Limb (tissue), 2 donors: Measurements from ENCODE around the gene TOP3B.

Experiments
- DNase-seq, 2 donors: peaks; one replicate each; pipeline ENCODE4 v3.0.0-alpha.2; 2016; ENCODE audit errors: extremely low spot score in 2 of 2

The TOP3B gene, protein sequence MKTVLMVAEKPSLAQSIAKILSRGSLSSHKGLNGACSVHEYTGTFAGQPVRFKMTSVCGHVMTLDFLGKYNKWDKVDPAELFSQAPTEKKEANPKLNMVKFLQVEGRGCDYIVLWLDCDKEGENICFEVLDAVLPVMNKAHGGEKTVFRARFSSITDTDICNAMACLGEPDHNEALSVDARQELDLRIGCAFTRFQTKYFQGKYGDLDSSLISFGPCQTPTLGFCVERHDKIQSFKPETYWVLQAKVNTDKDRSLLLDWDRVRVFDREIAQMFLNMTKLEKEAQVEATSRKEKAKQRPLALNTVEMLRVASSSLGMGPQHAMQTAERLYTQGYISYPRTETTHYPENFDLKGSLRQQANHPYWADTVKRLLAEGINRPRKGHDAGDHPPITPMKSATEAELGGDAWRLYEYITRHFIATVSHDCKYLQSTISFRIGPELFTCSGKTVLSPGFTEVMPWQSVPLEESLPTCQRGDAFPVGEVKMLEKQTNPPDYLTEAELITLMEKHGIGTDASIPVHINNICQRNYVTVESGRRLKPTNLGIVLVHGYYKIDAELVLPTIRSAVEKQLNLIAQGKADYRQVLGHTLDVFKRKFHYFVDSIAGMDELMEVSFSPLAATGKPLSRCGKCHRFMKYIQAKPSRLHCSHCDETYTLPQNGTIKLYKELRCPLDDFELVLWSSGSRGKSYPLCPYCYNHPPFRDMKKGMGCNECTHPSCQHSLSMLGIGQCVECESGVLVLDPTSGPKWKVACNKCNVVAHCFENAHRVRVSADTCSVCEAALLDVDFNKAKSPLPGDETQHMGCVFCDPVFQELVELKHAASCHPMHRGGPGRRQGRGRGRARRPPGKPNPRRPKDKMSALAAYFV

GRCh38 chr22:21982338-21982965, at the start of gene TOP3B:
Gene TOP3B, minus strand, starts transcription at chr22:21982787. Its CDS starts 7,078 bp downstream, at chr22:21975709.
- DNase-seq = peak; percentile 69 to 91

DNA sequence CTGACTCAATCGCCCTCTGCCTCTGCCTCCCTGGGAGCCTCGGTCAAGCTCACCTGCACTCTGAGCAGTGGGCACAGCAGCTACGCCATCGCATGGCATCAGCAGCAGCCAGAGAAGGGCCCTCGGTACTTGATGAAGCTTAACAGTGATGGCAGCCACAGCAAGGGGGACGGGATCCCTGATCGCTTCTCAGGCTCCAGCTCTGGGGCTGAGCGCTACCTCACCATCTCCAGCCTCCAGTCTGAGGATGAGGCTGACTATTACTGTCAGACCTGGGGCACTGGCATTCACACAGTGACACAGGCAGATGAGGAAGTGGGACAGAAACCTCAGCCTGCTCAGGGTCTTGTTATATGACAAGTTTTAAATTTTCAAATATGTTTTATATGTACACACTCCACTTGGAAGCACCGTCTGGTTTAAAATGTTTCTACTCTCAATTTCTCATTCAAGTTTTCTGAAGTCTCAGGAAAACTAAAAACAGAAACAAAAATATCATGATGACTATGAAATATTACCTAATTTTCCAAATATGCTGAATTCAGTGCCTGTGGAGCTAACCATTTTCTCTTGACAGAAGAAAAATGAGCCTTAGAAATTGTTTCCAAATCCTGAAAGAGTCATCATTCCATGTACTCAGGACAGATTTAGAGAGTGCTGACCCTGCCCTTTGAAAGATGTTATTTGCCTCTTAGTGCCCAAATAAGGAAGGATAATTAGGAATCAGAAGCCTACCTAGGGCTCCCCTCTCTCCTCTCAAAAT, 48.8 kb upstream of the TOP3B start:
- no peak for DNase-seq

DNA sequence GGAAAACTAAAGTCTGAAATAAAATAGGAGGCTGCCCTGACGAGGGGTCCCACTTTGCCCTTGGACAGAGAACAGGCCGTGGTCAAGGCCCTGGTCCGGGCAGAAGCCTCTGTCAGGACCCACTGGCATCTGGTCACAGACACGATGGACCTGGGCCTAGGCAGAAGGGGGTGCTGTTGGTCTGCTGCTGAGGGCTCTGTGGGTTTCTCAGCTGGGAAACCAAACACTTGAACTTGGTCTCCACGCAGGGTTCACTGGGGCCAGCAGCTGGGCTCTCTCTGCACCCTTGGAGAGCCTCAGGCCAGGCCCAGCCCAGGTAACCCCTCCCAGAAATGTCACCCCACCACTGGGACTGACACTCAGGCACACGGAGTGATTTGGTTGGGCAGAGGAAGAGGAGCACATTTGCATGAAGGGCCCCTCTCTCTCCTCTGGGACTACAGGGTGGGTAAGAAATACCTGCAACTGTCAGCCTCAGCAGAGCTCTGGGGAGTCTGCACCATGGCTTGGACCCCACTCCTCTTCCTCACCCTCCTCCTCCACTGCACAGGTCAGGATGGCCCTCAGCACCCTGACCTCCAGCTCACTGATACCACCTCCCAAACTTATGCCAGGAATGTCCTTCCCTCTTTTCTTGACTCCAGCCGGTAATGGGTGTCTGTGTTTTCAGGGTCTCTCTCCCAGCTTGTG, 48.1 kb upstream of the TOP3B start:
- DNase-seq = no peak

DNA sequence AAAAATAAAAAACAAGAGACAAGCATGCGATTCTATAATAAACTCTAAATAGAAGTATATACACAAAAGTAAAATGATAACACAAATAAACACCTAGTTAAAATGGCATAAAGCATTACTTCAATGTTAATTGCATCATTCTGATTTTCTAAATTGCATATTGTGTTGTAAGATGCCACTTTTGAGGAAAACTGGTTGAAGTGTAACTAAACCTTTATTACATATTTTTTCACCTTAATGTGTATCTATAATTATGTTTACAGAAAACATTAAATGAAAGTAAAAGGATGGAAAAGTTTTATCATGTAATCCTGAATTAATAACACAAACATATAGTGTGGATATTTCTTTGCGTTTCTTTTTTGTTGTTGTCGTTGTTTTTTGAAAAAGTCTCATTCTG, 45.4 kb upstream of the TOP3B start:
- no peak for DNase-seq

- DNase-seq = no peak
Measured at GRCh38 chr22:22026157-22026831, 43.7 kb upstream of the TOP3B start.

DNA sequence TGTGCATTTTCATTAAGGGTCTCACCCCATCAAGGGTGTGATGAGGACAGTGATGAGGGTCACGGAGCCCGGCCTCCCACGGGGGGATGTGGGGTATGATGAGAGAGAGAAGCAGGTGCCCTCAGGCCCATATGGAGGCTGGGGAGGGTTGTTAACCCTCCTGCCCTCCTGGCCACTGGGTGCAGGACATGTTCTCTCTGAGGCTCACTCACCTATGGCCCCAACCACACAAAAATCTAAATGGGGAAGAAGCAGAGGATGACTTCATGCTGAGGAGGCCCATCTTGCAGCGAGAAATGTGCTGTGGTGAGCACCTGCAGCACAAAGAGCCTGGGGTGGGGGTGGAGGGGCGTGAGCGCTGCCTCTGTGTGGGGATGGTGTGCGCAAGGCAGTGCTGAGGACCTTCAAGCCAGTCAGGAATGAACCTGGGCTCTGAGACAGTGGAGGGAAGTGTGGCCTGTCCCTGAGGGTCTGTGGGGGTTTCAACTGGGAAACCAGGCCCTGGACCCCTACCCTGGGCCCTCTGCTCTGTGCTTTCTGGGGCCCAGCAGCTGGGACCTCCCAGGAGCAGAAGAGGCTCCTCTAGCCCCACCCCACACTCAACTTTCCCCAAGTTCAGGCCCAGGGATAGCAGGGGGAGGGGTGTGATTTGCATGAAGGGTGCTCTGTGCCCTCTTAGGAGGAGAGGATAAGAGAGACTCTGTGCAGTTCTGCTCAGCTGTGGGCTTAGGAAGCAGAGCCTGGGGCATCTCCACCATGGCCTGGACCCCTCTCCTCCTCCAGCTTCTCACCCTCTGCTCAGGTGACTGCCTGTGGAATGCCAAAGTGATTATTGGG, 43.0 kb upstream of the TOP3B start:
- no peak for DNase-seq

DNA sequence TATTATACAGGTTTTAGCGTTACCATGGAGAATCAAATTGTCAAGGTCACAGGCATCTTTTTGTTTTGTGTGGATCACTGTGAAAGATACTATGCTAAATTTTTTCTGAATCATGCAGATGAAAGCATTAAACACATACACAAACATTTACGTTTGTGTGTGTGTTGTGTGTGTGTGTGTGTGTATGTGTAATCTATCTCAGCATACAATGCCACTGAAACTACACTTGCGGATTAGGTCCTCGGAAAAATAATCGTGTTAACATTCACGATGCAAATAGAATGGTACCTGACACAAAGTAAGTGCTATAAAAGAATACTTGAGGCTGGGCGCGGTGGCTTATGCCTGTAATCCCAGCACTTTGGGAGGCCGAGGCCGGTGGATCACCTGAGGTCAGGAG, 41.9 kb upstream of the TOP3B start:
- no peak for DNase-seq

DNA sequence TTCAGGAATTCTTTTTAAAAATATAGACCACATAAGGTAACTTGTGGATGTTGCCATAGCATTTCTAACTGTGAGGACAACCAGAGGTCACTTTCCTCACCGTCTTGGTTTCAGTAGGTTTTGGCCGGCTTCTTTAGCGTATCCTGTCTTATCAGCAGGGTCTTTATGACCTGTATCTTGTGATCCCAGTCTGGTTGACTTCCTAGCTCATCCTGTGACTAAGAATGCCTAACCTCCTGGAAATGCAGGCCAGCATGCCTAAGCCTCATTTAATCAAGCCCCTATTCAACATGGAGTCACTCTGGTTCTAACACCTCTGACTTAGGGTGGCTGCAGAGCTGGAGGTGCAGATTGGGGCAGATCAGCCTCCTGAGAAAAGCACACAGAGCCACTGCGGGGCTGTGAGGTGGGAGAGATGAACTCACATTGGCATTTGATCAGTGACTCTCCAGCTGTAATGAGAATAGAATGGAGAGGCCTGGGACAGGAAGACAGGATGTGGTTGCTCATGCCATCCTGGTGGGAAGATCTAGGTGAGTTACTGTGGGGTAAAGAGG, 41.1 kb upstream of the TOP3B start:
- no peak for DNase-seq

DNA sequence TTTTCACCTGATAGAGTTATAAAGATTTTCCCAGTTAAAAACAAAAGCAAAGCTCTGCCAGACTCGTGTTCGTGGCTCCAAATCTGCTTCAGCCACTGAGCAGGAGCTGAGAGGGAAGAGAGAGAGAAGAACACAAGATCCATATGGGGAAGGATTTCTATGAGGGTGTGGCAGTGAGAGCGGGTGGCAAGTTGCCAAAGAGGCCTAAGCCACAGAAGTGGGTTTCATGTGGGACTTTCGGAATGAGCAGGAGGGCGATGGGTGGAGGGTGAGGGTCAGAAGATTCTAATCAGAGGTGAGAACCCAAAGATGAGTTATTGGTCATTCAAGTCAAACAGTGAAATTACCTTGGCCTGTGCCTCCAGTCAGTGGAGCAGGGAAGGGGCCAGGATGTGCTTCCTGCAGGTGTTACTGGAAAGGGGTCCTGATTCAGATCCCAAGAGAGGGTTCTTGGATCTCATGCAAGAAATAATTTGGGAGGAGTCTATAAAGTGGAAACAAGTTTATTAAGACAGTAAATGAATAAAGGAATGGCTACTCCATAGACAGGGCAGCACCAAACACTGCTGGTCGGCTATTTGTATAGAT, 40.5 kb upstream of the TOP3B start:
- DNase-seq = no peak

GRCh38 chr22:22022255-22022840, 39.8 kb upstream of the TOP3B start:
- no peak for DNase-seq

GRCh38 chr22:22021162-22021750, 38.7 kb upstream of the TOP3B start:
- DNase-seq = no peak

GRCh38 chr22:22020425-22020852, 37.9 kb upstream of the TOP3B start:
- DNase-seq = no peak

DNA sequence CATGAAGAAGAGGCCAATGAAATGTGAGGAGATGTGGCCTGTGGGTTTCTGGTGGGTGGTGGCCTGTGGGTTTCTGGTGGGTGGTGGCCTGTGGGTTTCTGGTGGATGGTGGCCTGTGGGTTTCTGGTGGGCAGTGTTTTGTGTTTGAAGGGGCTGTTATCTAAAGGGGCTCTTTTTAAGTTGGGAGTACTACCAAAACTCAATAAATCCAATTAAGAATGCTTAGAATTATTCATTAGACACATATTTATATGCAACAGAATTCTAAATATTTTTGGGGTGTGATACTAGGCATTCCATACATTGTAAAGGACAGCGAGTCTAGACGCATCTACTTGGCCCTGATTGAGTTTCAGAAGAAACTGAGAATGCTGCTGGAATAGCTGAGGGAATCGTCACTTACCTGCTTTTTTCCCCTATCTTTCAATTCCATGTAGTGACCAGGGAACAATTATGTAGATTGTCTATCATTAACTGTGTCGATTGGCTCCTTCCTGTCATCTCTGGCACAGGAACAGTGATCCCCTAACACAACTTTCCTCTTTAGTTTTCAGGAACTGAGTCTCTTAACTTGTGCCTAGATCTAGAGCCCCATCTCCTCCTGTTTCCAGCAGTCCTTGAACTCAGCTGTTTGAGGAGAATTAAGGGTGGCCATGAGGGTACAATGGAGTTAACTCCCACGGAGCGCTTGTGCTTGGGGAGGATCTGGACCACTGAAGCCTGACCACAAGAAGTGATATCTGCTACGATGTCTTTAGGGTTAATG, 37.3 kb upstream of the TOP3B start:
- no peak for DNase-seq

DNA sequence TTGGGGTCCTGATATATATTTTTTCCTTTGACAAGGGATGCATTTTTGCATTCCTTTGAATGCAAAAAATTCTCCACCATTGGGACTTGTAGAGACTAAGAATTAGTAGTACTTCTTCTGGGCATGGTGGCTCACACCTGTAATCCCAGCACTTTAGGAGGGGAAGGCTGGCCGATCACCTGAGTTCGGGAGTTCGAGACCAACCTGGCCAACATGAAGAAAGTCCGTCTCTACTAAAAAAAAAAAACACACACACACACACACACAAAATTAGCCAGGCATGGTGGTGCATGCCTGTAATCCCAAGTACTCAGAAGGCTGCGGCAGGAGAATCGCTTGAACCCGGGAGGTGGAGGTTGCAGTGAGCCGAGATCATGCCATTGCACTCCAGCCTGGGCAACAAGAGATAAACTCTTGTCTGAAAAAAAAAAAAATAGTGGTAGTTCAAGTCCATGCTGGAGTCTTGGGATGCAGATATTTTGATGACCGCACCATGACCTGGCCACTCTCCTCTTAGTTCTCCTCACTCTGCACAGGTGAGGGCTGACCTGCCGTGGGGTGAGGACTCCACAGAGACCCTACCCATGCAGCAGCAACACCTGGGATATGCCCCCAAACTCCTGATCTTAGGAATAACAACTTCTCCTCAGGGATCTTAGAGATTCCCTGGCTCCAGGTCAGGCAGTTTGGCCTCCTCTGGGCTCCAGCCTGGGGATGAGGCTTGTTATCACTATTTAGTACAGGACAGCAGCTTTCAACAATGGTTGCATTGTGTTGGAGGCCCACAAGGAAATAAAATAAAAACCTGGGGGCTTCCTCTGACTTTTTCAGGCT, 36.5 kb upstream of the TOP3B start:
- no peak for DNase-seq

- no peak for DNase-seq
Measured at GRCh38 chr22:22015631-22016030, 33.0 kb upstream of the TOP3B start.

GRCh38 chr22:22014285-22014659, 31.7 kb upstream of the TOP3B start:
- no peak for DNase-seq
